ENCODE results near the gene NFATC3. TPM values are rescaled to one million over a fixed set of nuclear protein-coding genes. Genes with fewer than 3 reads are reported as not detected.

NFATC3 gene
- total and polyA plus RNA-seq, 2 of the 8 experiments (the other 6 are each of a cell fraction or from before 2014, with no cell fraction given): 17.6 to 34.5 TPM

DNA sequence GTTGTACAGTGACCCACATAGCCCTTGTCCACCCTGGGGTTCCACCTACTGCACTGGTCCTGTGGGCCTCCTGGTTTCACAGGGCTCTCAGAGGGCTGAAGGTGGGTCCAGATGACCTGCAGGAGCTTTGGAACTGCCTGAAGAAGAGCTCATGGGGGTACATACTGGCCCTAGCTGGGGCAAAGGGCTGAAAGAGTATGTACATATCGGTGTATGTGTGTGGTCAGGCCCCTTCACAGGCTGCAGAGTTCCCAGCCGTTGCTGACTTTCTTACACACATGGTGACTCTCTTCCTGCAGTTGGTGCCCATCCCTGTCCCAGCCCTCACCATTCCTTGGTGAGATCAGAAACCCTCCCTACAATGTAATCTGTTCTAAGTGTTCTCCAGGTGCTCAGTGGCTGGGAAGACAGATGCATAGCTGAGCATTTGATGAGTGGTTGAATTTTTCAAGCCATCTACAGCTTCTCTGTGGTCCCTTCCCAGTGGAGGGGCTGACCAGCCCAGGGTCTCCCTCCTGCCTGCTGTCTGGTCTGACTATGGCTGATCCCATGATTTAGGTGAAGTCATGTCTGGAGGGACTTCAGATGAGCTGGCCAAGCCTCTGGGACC lies 2.4 kb upstream of the NFATC3 start (continued):
- TF ChIP-seq, protein P1, sequence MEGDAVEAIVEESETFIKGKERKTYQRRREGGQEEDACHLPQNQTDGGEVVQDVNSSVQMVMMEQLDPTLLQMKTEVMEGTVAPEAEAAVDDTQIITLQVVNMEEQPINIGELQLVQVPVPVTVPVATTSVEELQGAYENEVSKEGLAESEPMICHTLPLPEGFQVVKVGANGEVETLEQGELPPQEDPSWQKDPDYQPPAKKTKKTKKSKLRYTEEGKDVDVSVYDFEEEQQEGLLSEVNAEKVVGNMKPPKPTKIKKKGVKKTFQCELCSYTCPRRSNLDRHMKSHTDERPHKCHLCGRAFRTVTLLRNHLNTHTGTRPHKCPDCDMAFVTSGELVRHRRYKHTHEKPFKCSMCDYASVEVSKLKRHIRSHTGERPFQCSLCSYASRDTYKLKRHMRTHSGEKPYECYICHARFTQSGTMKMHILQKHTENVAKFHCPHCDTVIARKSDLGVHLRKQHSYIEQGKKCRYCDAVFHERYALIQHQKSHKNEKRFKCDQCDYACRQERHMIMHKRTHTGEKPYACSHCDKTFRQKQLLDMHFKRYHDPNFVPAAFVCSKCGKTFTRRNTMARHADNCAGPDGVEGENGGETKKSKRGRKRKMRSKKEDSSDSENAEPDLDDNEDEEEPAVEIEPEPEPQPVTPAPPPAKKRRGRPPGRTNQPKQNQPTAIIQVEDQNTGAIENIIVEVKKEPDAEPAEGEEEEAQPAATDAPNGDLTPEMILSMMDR (IDR thresholded peaks at IDR 0.05; ENCODE audit: control extremely low read depth in 1 of 3, insufficient read depth in 1 of 3, low read depth in 1 of 3, low read length in 3 of 3): no peak
- TF ChIP-seq TAF1 (IDR thresholded peaks at IDR 0.05; ENCODE audit: low read depth, low read length) (no peak), POU5F1 (IDR thresholded peaks at IDR 0.05; ENCODE audit: low read depth, low read length) (no peak), CTBP2 (IDR thresholded peaks at IDR 0.05; ENCODE audit: borderline replicate concordance, insufficient read depth, insufficient read length, low read length) (no peak), CBX8 (IDR thresholded peaks at IDR 0.05; ENCODE audit: borderline replicate concordance, low read depth, low read length) (no peak), POLR2A (IDR thresholded peaks at IDR 0.05; ENCODE audit: control extremely low read depth in 1 of 2, low read depth in 2 of 2, low read length in 2 of 2) (no peak)

All from H1 (cell line).